Mesendoderm (in vitro differentiated cells): ENCODE data around the gene PRPF4. TPM values are rescaled to one million over a fixed set of nuclear protein-coding genes. Genes with fewer than 3 reads are reported as not detected.
"Not testable (repeated sequence)": the region's sequence is repeated elsewhere in the genome, so short reads cannot be mapped to it uniquely, and the experiment has no call there.

Experiments
- DNase-seq: peaks from one replicate; pipeline ENCODE4 v3.0.0; 2013
- H2AK5ac ChIP-seq: 2 replicates; pipeline ENCODE4 v1.6.1; 2013; ENCODE audit warnings: low read length, inconsistent platforms
- H2BK120ac ChIP-seq: 2 replicates; pipeline ENCODE4 v1.6.1; 2013; ENCODE audit warnings: low read depth, mild to moderate bottlenecking, low read length, moderate library complexity, mixed read lengths
- H2BK15ac ChIP-seq: replicated peaks from 2 replicates; pipeline ENCODE4 v1.6.1; 2013; ENCODE audit warnings: low read depth, mild to moderate bottlenecking, moderate library complexity
- H2BK5ac ChIP-seq: 2 replicates; pipeline ENCODE4 v1.6.1; 2013; ENCODE audit warnings: low read length, inconsistent platforms
- H3K18ac ChIP-seq: 2 replicates; pipeline ENCODE4 v1.6.1; 2013; ENCODE audit warnings: mild to moderate bottlenecking, low read length, mixed read lengths
- H3K23ac ChIP-seq: one replicate; pipeline ENCODE4 v1.6.1; 2013; ENCODE audit warnings: low read length
- H3K27ac ChIP-seq: 2 replicates; pipeline ENCODE4 v1.5.1; 2013; ENCODE audit warnings: low read depth, mild to moderate bottlenecking, inconsistent platforms, low read length, moderate library complexity
- H3K27me3 ChIP-seq: 2 replicates; pipeline ENCODE4 v1.6.1; 2013; ENCODE audit warnings: low read length, control low read depth, mild to moderate bottlenecking, inconsistent platforms; ENCODE audit not compliant: insufficient read depth, poor library complexity
- H3K36me3 ChIP-seq: 2 replicates; pipeline ENCODE4 v1.6.1; 2013; ENCODE audit warnings: low read length, inconsistent platforms; ENCODE audit not compliant: control insufficient read depth, insufficient read depth
- H3K4ac ChIP-seq: one replicate; pipeline ENCODE4 v1.6.1; 2013; ENCODE audit warnings: low read depth, mild to moderate bottlenecking, low read length, moderate library complexity
- H3K4me1 ChIP-seq: 2 replicates; pipeline ENCODE4 v1.6.1; 2013; ENCODE audit warnings: low read depth, low read length, inconsistent platforms; ENCODE audit not compliant: control insufficient read depth
- H3K4me2 ChIP-seq: 2 replicates; pipeline ENCODE4 v1.6.1; 2013; ENCODE audit warnings: low read length
- H3K4me3 ChIP-seq: 2 replicates; pipeline ENCODE4 v1.5.1; 2013; ENCODE audit warnings: mild to moderate bottlenecking, low read length
- H3K56ac ChIP-seq: one replicate; pipeline ENCODE4 v1.6.1; 2013; ENCODE audit warnings: low read length
- H3K79me1 ChIP-seq: 2 replicates; pipeline ENCODE4 v1.6.1; 2013; ENCODE audit warnings: low read length, inconsistent platforms
- H3K79me2 ChIP-seq: 2 replicates; pipeline ENCODE4 v1.6.1; 2013; ENCODE audit warnings: mild to moderate bottlenecking, low read length; ENCODE audit not compliant: control insufficient read depth, insufficient read depth
- H3K9ac ChIP-seq: 2 replicates; pipeline ENCODE4 v1.6.1; 2013; ENCODE audit warnings: low read length, inconsistent platforms
- H4K5ac ChIP-seq: one replicate; pipeline ENCODE4 v1.6.1; 2013; ENCODE audit warnings: low read length
- H4K8ac ChIP-seq: one replicate; pipeline ENCODE4 v1.6.1; 2013; ENCODE audit warnings: low read depth, mild to moderate bottlenecking, control low read depth, low read length, moderate library complexity
- WGBS: extraction: QIAGEN DNeasy Blood & Tissue Kit; methylation state at CpG from one replicate; pipeline ENCODE4 v1.1.7; 2013; ENCODE audit warnings: low lambda C conversion rate, missing lambda C conversion rate; ENCODE audit not compliant: insufficient coverage; ENCODE audit errors: extremely low coverage; 5-methylcytosine and 5-hydroxymethylcytosine counted together
- polyA plus RNA-seq, 2 experiments: library from polyadenylated mRNA; stranded (reverse); fragments of 200-250 nt; gene quantifications; one replicate each; pipeline ENCODE4 v1.2.3, GENCODE V29; 2013

Gene PRPF4
- polyA plus RNA-seq (2013, experiment 1 of 2) = 29.3 TPM
- polyA plus RNA-seq (2013, experiment 2 of 2) = 29.9 TPM

DNA sequence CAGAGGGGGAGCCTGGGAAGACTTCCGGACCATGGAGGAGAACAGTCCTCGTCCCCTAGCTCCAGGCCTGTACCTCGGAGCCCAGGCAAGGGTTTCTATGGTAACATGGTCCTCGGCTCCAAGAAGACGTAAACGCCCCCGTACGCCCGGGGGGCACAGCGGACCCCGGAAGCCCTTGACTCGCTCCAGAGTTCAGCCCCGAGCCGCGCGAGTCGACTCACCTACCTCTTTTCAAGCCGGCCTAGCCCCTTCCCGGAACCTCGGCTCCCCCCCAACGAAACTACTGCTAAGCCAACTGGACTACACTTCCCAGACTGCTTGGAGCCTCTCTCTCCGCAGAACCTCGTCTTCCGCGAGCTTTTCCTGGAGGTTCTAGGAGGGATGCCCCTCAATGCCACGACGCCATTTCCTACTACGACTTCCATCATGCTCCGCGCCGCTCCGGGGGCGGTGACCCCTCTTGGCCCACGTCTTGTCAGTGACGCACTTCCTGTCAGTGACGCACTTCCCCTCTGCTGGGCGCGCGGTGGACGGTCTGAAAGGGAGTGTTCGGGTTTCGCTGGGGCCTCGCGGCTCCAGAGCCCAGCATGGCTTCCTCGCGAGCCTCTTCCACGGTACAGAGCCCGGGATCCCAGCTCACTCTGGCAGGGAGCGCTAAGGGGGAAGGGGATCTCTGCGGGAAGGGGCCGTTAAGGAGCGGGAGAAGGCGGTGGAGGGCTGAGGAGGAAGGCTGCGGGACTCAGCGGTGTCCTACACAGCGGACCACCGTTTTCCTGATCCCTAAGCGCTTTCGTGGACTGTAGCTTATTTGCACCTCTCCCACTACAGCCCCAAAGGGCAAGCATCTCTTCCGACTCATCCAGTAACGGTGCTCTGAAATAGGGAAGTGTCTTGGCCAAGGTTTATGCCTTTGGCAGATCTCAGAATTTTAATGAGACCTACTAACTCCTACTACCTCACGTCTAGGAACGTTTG, at the start of gene PRPF4, which contains the start of gene CDC26:
PRPF4 (plus strand) TSS at position 502 of the 975 bp plus-strand sequence; CDS start at position 588, 86 bp downstream.
CDC26 (minus strand) TSS at position 416 of the 975 bp plus-strand sequence. CDS start 3,065 bp downstream, outside the sequence.
- Histone ChIP-seq H3K18ac (peak within 1 kb of the TSS; percentile 42), H2BK120ac (no peak within 1 kb of the TSS), H3K27ac (peak within 1 kb of the TSS; percentile 37), H3K4me1 (peaks cover 1% of the 10 kb centered on the region), H3K23ac (peak within 1 kb of the TSS; percentile 85), H2AK5ac (peak within 1 kb of the TSS; percentile 88), H2BK15ac (no peak within 1 kb of the TSS), H3K27me3 (no peaks in the 10 kb centered on the region), H3K79me1 (peaks cover 9% of the 10 kb centered on the region), H2BK5ac (no peak within 1 kb of the TSS), H3K4me2 (peak within 1 kb of the TSS; percentile 99), H3K79me2 (peaks cover 10% of the 10 kb centered on the region), H3K4ac (peak within 1 kb of the TSS; percentile 44), H3K56ac (peak within 1 kb of the TSS; percentile 99), H4K5ac (no peak within 1 kb of the TSS), H3K9ac (peak within 1 kb of the TSS; percentile 99), H3K36me3 (no peaks in the 10 kb centered on the region), H4K8ac (peak within 1 kb of the TSS; percentile 95), H3K4me3 (peak within 1 kb of the TSS; percentile 95)
- peak; percentile 100 for DNase-seq
- no CpG with 5 or more reads among the region's 63 CpGs for whole genome bisulfite sequencing

DNA sequence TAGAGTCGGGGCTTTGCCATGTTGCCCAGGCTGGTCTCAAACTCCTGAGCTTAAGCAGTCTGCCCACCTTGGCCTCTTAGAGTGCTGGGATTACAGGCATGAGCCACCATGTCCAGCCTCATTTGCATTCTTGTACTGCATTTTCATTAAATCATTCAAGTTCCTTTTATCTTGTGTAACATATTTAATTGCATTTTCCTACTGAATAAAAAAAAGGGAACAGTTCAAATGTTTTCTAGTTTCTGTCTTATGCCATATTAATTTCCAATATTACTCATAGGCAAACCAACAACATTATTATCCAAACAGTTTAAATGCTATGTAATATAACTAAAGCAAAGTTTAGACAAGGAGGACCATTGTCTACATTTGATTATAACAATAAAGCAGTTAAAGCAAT, 48.0 kb upstream of the PRPF4 start:
- H3K18ac ChIP-seq = no peak overlapping the region
- no peak overlapping the region for H2AK5ac ChIP-seq
- no peak overlapping the region for H4K8ac ChIP-seq
- H3K36me3 ChIP-seq = no peaks in the 10 kb centered on the region
- H3K4me1 ChIP-seq = peaks cover 2% of the 10 kb centered on the region
- no peak overlapping the region for H3K23ac ChIP-seq
- no peak overlapping the region for H2BK5ac ChIP-seq
- DNase-seq = no peak
- no peak overlapping the region for H2BK120ac ChIP-seq
- H4K5ac ChIP-seq = no peak overlapping the region
- H3K27me3 ChIP-seq = no peaks in the 10 kb centered on the region
- no peaks in the 10 kb centered on the region for H3K79me2 ChIP-seq
- H3K4me3 ChIP-seq = no peak overlapping the region
- H3K4ac ChIP-seq = no peak overlapping the region
- H3K27ac ChIP-seq = no peak overlapping the region
- H2BK15ac ChIP-seq = no peak overlapping the region
- H3K79me1 ChIP-seq = peaks cover 6% of the 10 kb centered on the region
- H3K56ac ChIP-seq = no peak overlapping the region
- no peak overlapping the region for H3K9ac ChIP-seq
- WGBS = no CpG with 5 or more reads among the region's 1 CpG
- H3K4me2 ChIP-seq = no peak overlapping the region

DNA sequence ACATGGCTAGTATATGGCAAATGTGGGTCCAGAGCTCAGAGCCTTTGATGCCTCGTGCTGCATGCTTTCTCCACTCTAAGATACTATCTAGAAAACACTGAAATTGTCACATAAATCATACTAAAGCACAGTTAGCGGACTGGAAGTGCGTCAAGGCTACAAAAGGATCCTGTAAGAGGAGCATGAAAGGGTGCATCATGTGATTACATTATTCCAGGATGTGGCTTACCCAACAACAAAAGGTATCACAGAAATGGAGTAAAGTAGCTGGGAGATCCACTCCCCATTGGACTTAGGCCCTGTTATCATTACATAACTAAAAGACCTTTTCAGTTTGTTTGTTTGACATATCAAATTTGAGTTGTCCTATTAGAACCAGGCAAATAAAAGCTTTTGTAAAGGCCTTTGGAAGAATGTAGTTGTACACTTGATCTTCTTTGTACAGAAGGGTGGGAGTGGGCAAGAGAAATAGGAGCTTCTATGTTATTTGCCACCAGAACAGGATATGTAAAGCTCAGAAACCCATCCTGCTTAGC, 47.3 kb upstream of the PRPF4 start:
- Histone ChIP-seq H3K4me3 (no peak overlapping the region), H3K4me1 (no peaks in the 10 kb centered on the region), H3K9ac (no peak overlapping the region), H3K79me2 (no peaks in the 10 kb centered on the region), H2BK15ac (no peak overlapping the region), H2AK5ac (no peak overlapping the region), H3K27me3 (no peaks in the 10 kb centered on the region), H3K4me2 (no peak overlapping the region), H3K23ac (no peak overlapping the region), H2BK120ac (no peak overlapping the region), H3K56ac (no peak overlapping the region), H3K36me3 (no peaks in the 10 kb centered on the region), H3K18ac (no peak overlapping the region), H4K5ac (no peak overlapping the region), H3K4ac (no peak overlapping the region), H3K27ac (no peak overlapping the region), H2BK5ac (no peak overlapping the region), H4K8ac (no peak overlapping the region), H3K79me1 (peaks cover 2% of the 10 kb centered on the region)
- WGBS = no CpG with 5 or more reads among the region's 3 CpGs
- no peak for DNase-seq

DNA sequence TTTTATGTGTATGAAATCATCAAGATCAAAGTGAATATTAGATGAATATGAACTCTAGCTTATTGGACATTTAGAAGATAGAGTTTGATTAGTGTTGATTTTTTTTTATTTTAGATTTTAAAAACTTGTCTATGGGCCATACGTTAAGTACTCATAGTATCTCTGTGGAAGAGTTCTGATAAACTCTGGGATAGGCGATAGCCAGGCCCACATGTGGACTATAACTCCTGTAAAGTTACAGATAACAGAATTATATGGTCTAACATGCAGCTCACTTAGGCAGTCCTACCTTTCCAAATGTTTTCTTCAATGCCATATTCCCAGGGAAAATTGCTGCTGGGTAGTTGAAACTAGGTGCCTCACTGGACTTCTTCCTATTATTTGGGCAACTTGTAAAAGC, 43.8 kb upstream of the PRPF4 start:
- no peaks in the 10 kb centered on the region for H3K79me2 ChIP-seq
- H3K23ac ChIP-seq = no peak overlapping the region
- H2BK15ac ChIP-seq = no peak overlapping the region
- no peak overlapping the region for H3K27ac ChIP-seq
- no peak overlapping the region for H2BK120ac ChIP-seq
- H3K56ac ChIP-seq = no peak overlapping the region
- no peak overlapping the region for H4K8ac ChIP-seq
- no peak overlapping the region for H4K5ac ChIP-seq
- WGBS = no CpG with 5 or more reads among the region's 2 CpGs
- no peaks in the 10 kb centered on the region for H3K36me3 ChIP-seq
- DNase-seq = no peak
- no peak overlapping the region for H3K9ac ChIP-seq
- H3K4me2 ChIP-seq = no peak overlapping the region
- H2BK5ac ChIP-seq = no peak overlapping the region
- peaks cover 2% of the 10 kb centered on the region for H3K79me1 ChIP-seq
- no peak overlapping the region for H3K18ac ChIP-seq
- no peak overlapping the region for H2AK5ac ChIP-seq
- no peaks in the 10 kb centered on the region for H3K4me1 ChIP-seq
- no peak overlapping the region for H3K4ac ChIP-seq
- no peak overlapping the region for H3K4me3 ChIP-seq
- no peaks in the 10 kb centered on the region for H3K27me3 ChIP-seq

DNA sequence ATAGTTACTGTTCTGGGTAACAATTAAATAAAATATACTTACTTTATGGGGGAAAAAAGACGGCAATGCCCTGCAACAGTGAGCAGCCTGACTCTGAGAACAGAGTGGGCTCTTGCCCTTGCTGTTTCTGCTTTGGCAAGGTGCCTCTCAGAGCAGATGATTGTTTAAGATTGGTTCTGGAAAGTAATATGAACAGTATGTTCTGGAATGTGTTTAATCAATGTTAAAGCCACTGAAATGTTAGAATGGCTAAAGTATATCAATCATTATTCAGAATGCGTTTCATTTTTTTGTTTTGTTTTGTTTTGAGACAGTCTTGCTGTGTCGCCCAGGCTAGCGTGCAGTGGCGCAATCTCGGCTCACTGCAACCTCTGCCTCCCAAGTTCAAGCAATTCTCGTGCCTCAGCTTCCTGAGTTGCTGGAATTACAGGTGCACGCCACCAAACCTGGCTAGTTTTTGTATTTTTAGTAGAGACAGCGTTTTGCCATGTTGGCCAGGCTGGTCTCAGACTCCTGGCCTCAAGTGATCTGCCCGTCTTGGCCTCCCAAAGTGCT, 39.7 kb upstream of the PRPF4 start:
- not testable (repeated sequence) for H3K56ac ChIP-seq, H3K4ac ChIP-seq, H3K4me2 ChIP-seq, H3K18ac ChIP-seq, H4K8ac ChIP-seq, H2BK15ac ChIP-seq, H3K27ac ChIP-seq, H2AK5ac ChIP-seq, H3K4me1 ChIP-seq, H3K79me2 ChIP-seq, H2BK120ac ChIP-seq, H3K36me3 ChIP-seq, H3K23ac ChIP-seq, H3K79me1 ChIP-seq, H3K4me3 ChIP-seq, H2BK5ac ChIP-seq, DNase-seq, H3K9ac ChIP-seq, H3K27me3 ChIP-seq, H4K5ac ChIP-seq
- WGBS = no CpG with 5 or more reads among the region's 10 CpGs
